GM12878 (cell line): Measurements from ENCODE around the gene UNC45B. TPM values are rescaled to one million over a fixed set of nuclear protein-coding genes. Genes with fewer than 3 reads are reported as not detected.

ENCODE experiments used
- BCL3 ChIP-seq: IDR thresholded peaks from 2 replicates; pipeline ENCODE4 v1.6.1; 2011; ENCODE audit warnings: borderline replicate concordance, low read depth, mild to moderate bottlenecking, moderate library complexity, low read length; ENCODE audit not compliant: insufficient read depth, poor library complexity, severe bottlenecking
- CBX3 ChIP-seq: fragments of 200-600 bp; sonication (generic); IDR thresholded peaks from 2 replicates; pipeline ENCODE4 v1.6.1; 2016; ENCODE audit warnings: low read depth, borderline replicate concordance
- E2F8 ChIP-seq: fragments of 450-650 bp; IDR thresholded peaks from 2 replicates; pipeline ENCODE4 v1.6.1; 2018; ENCODE audit warnings: mild to moderate bottlenecking, low read depth, moderate library complexity; ENCODE audit not compliant: partially characterized antibody
- IKZF1 ChIP-seq: fragments of 450-650 bp; conservative IDR thresholded peaks from 2 replicates; pipeline ENCODE4 v1.6.1; 2017; ENCODE audit warnings: antibody characterized with exemption, mild to moderate bottlenecking
- JUNB ChIP-seq: IDR thresholded peaks from 2 replicates; pipeline ENCODE4 v1.6.1; 2016; ENCODE audit warnings: antibody characterized with exemption, mild to moderate bottlenecking
- MAX ChIP-seq: IDR thresholded peaks from 2 replicates; pipeline ENCODE4 v1.6.1; 2012; ENCODE audit warnings: low read depth, low read length, improper control_type of control experiment
- MEF2B ChIP-seq: fragments of 450-650 bp; IDR thresholded peaks from 2 replicates; pipeline ENCODE4 v1.6.1; 2018; ENCODE audit warnings: mild to moderate bottlenecking, moderate library complexity; ENCODE audit not compliant: partially characterized antibody, poor library complexity, severe bottlenecking
- MTA3 ChIP-seq: IDR thresholded peaks from 2 replicates; pipeline ENCODE4 v1.6.1; 2012; ENCODE audit warnings: low read length, inconsistent platforms, borderline replicate concordance
- PBX3 ChIP-seq: IDR thresholded peaks from 2 replicates; pipeline ENCODE4 v1.6.1; 2011; ENCODE audit warnings: mild to moderate bottlenecking, low read depth, low read length, moderate library complexity; ENCODE audit not compliant: insufficient replicate concordance
- POLR2AphosphoS5 ChIP-seq: IDR thresholded peaks from 2 replicates; pipeline ENCODE4 v1.6.1; 2011; ENCODE audit warnings: mild to moderate bottlenecking, low read length, inconsistent platforms
- RBBP5 ChIP-seq: fragments of 200-600 bp; sonication (generic); conservative IDR thresholded peaks from 2 replicates; pipeline ENCODE4 v1.6.1; 2016
- SIN3A ChIP-seq: IDR thresholded peaks from 2 replicates; pipeline ENCODE4 v1.6.1; 2012; ENCODE audit warnings: low read depth, low read length, improper control_type of control experiment
- SP1 ChIP-seq: IDR thresholded peaks from one replicate; pipeline ENCODE4 v1.6.1; 2011; ENCODE audit warnings: low read depth, low read length
- STAT3 ChIP-seq: IDR thresholded peaks from 2 replicates; pipeline ENCODE4 v1.6.1; 2011; ENCODE audit warnings: low read depth, low read length, improper control_type of control experiment
- YY1 ChIP-seq: IDR thresholded peaks from 2 replicates; pipeline ENCODE4 v1.6.1; 2011; ENCODE audit warnings: low read depth, mild to moderate bottlenecking, low read length
- ZNF274 ChIP-seq: IDR thresholded peaks from one replicate; pipeline ENCODE4 v1.8.0; 2011; ENCODE audit not compliant: insufficient read length, insufficient read depth
- ZNF622 ChIP-seq: fragments of 450-650 bp; IDR thresholded peaks from 2 replicates; pipeline ENCODE4 v1.6.1; 2017; ENCODE audit warnings: mild to moderate bottlenecking, inconsistent platforms
- polyA plus RNA-seq, 11 experiments: library from polyadenylated mRNA; depleted of rRNA in 4 of 11; unstranded in 6 of 11; stranded (reverse) in 5 of 11; fragments of >200 nt; fragmentation: Nextera tagmentation in 4 of 11; fragmentation: Illumina TruSeq in 1 of 11; extraction: Ambion mirVana in 4 of 11; extraction: Trizol in 1 of 11; gene quantifications; 1 replicate in 1 of 11; 2 replicates in 10 of 11; pipeline versions ENCODE4 v1.2.1 to v1.2.3, GENCODE V29; 2011 to 2016; ENCODE audit warnings: inconsistent platforms in 2 of 11, missing spikeins in 2 of 11, low read depth in 1 of 11
- total RNA-seq, 4 experiments: library from RNA; depleted of rRNA in 3 of 4; stranded (reverse); fragments of >200 nt in 3 of 4; fragmentation: Illumina TruSeq in 1 of 4; extraction: Trizol in 1 of 4; gene quantifications; 2 replicates each; pipeline versions ENCODE4 v1.2.1 to v1.2.3, GENCODE V29; 2013 to 2021
- TF ChIP-seq, protein P1 (sequence below): fragments of 450-650 bp; IDR thresholded peaks from 2 replicates; pipeline ENCODE4 v1.6.1; 2016; ENCODE audit warnings: mild to moderate bottlenecking
- TF ChIP-seq, protein P2 (sequence below): fragments of 450-650 bp; IDR thresholded peaks from 2 replicates; pipeline ENCODE4 v1.6.1; 2017; ENCODE audit warnings: mild to moderate bottlenecking, moderate library complexity

Gene UNC45B
- total and polyA plus RNA-seq, 10 of the 15 experiments (the other 5 are each of a cell fraction or from before 2014, with no cell fraction given) = 0.03 TPM; not detected in 9

- TF ChIP-seq ZNF274 = no peak
- TF ChIP-seq SIN3A = peak; percentile 83; the same call in 1 of the 2 replicates
- peak; percentile 61; the same call in 1 of the 2 replicates for TF ChIP-seq POLR2AphosphoS5
- no peak for TF ChIP-seq BCL3
- peak; percentile 86 for TF ChIP-seq MAX
- TF ChIP-seq, protein P1, sequence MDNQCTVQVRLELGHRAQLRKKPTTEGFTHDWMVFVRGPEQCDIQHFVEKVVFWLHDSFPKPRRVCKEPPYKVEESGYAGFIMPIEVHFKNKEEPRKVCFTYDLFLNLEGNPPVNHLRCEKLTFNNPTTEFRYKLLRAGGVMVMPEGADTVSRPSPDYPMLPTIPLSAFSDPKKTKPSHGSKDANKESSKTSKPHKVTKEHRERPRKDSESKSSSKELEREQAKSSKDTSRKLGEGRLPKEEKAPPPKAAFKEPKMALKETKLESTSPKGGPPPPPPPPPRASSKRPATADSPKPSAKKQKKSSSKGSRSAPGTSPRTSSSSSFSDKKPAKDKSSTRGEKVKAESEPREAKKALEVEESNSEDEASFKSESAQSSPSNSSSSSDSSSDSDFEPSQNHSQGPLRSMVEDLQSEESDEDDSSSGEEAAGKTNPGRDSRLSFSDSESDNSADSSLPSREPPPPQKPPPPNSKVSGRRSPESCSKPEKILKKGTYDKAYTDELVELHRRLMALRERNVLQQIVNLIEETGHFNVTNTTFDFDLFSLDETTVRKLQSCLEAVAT = no peak
- no peak for TF ChIP-seq STAT3
- TF ChIP-seq JUNB = no peak
- TF ChIP-seq E2F8 = no peak
- TF ChIP-seq MEF2B = peak; percentile 91
- TF ChIP-seq RBBP5 = no peak
- no peak for TF ChIP-seq CBX3
- TF ChIP-seq PBX3 = no peak
- no peak for TF ChIP-seq MTA3
- TF ChIP-seq YY1 = peak; percentile 74
- TF ChIP-seq IKZF1 = peak; percentile 94
- TF ChIP-seq, protein P2, sequence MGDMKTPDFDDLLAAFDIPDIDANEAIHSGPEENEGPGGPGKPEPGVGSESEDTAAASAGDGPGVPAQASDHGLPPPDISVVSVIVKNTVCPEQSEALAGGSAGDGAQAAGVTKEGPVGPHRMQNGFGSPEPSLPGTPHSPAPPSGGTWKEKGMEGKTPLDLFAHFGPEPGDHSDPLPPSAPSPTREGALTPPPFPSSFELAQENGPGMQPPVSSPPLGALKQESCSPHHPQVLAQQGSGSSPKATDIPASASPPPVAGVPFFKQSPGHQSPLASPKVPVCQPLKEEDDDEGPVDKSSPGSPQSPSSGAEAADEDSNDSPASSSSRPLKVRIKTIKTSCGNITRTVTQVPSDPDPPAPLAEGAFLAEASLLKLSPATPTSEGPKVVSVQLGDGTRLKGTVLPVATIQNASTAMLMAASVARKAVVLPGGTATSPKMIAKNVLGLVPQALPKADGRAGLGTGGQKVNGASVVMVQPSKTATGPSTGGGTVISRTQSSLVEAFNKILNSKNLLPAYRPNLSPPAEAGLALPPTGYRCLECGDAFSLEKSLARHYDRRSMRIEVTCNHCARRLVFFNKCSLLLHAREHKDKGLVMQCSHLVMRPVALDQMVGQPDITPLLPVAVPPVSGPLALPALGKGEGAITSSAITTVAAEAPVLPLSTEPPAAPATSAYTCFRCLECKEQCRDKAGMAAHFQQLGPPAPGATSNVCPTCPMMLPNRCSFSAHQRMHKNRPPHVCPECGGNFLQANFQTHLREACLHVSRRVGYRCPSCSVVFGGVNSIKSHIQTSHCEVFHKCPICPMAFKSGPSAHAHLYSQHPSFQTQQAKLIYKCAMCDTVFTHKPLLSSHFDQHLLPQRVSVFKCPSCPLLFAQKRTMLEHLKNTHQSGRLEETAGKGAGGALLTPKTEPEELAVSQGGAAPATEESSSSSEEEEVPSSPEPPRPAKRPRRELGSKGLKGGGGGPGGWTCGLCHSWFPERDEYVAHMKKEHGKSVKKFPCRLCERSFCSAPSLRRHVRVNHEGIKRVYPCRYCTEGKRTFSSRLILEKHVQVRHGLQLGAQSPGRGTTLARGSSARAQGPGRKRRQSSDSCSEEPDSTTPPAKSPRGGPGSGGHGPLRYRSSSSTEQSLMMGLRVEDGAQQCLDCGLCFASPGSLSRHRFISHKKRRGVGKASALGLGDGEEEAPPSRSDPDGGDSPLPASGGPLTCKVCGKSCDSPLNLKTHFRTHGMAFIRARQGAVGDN = peak; percentile 66
- no peak for TF ChIP-seq SP1
- TF ChIP-seq ZNF622 = no peak
Observed at GRCh38 chr17:35119370-35120165, 28.0 kb upstream of the UNC45B start, which contains the start of gene RAD51D (continued).
